Measurements from ENCODE around the gene LIN37. TPM values are rescaled to one million over a fixed set of nuclear protein-coding genes. Genes with fewer than 3 reads are reported as not detected.

The LIN37 gene
- total RNA-seq, 1 experiment from 2014 or later, result 23.5 TPM

- POLR2A ChIA-PET, result no interaction called here
- ATAC-seq (no peak), DNase-seq (ENCODE audit: low read depth, low spot score) (no peak)
- in situ Hi-C loops (cut with HindIII; ENCODE audit: low pct_unique_long_range_greater_than_20kb, low sequenced_read_pairs), result no loop called here
- H3K36me3 ChIP-seq (ENCODE audit: control insufficient read depth, insufficient read depth, low read length), result no peaks in the 10 kb centered on the region
- no peak within 1 kb of the TSS for H3K27ac ChIP-seq (ENCODE audit: low read length)
- no TSS peak for BruUV-seq (replicated peaks)
- no peaks in the 10 kb centered on the region for H3K27me3 ChIP-seq (ENCODE audit: control insufficient read depth, insufficient read depth, low read length)
- peak within 1 kb of the TSS in 1 of 2 experiments; percentile 80; a peak in 1 of 4 replicates for H3K4me3 ChIP-seq (ENCODE audit: low read depth in 2 of 2, low read length in 2 of 2)
- intact Hi-C loops (cut with micrococcal nuclease; ENCODE audit: unreplicated experiment), result no loop called here
- CTCF ChIA-PET, result no interaction called here
- H3K9me3 ChIP-seq (ENCODE audit: control insufficient read depth, insufficient read depth, low read depth, low read length), result no peaks in the 10 kb centered on the region
- TF ChIP-seq SIN3A (IDR thresholded peaks at IDR 0.05; ENCODE audit: borderline replicate concordance, insufficient read depth, low read depth, low read length) (no peak), REST (IDR thresholded peaks at IDR 0.05; ENCODE audit: insufficient read depth in 1 of 2, low read depth in 2 of 2, low read length in 1 of 2) (peak; percentile 84 to 91)
- H3K4me1 ChIP-seq (ENCODE audit: control insufficient read depth, insufficient read depth, low read length), result 0 out of 2 replicates have a peak, but pooled peaks cover 5% of the 10 kb centered on the region
Measured at GRCh38 chr19:35704218-35704617, 44.2 kb upstream of the LIN37 start, which contains the start of gene ZBTB32. Gene ZBTB32 (plus strand): TSS chr19:35704558. CDS start chr19:35714627, 10,069 bp downstream.

GRCh38 chr19:35708391-35708790 lies 40.0 kb upstream of the LIN37 start:
- H3K4me3 ChIP-seq (ENCODE audit: low read depth in 2 of 2, low read length in 2 of 2), result no peak overlapping the region
- ChIA-PET CTCF (no interaction called here), POLR2A (interaction anchor here (0.7 kb wide), 1 partner anchor 109 kb away, joined by 6 read pairs; no protein-coding TSS in a partner anchor)
- no peak for DNase-seq (ENCODE audit: low read depth, low spot score)
- no peaks in the 10 kb centered on the region for H3K27me3 ChIP-seq (ENCODE audit: control insufficient read depth, insufficient read depth, low read length)
- intact Hi-C loops (cut with micrococcal nuclease; ENCODE audit: unreplicated experiment), result no loop called here
- in situ Hi-C loops (cut with HindIII; ENCODE audit: low pct_unique_long_range_greater_than_20kb, low sequenced_read_pairs), result no loop called here
- no peak for ATAC-seq
- no peaks in the 10 kb centered on the region for H3K36me3 ChIP-seq (ENCODE audit: control insufficient read depth, insufficient read depth, low read length)
- BruUV-seq (replicated peaks), result no TSS peak
- H3K4me1 ChIP-seq (ENCODE audit: control insufficient read depth, insufficient read depth, low read length), result peaks cover 4% of the 10 kb centered on the region; the same call in 1 of the 2 replicates
- no peak overlapping the region for H3K27ac ChIP-seq (ENCODE audit: low read length)
- no peak for TF ChIP-seq SIN3A (IDR thresholded peaks at IDR 0.05; ENCODE audit: borderline replicate concordance, insufficient read depth, low read depth, low read length)
- no peak for TF ChIP-seq CTCF (IDR thresholded peaks at IDR 0.05)
- TF ChIP-seq POLR2AphosphoS5 (IDR thresholded peaks at IDR 0.05; ENCODE audit: low read depth, low read length), result no peak
- no peak for TF ChIP-seq REST (IDR thresholded peaks at IDR 0.05; ENCODE audit: insufficient read depth in 1 of 2, low read depth in 2 of 2, low read length in 1 of 2)
- no peak for TF ChIP-seq TCF7L2 (IDR thresholded peaks at IDR 0.05; ENCODE audit: low read depth, low read length)
- no peaks in the 10 kb centered on the region for H3K9me3 ChIP-seq (ENCODE audit: control insufficient read depth, insufficient read depth, low read depth, low read length)

Measured in Panc1 (cell line).